Omental fat pad (tissue), 4 donors: ENCODE data around the gene RNU6-8. TPM values are rescaled to one million over a fixed set of nuclear protein-coding genes. Genes with fewer than 3 reads are reported as not detected.

Source experiments
- ATAC-seq: fragments of 150-250 bp; one replicate; pipeline ENCODE4 v1.9.1; 2016; ENCODE audit warnings: mild to moderate bottlenecking, moderate library complexity; ENCODE audit not compliant: low FRiP score
- DNase-seq: peaks from one replicate; pipeline ENCODE4 v3.0.0-alpha.2; 2019; ENCODE audit warnings: low spot score
- small RNA-seq: library from RNA; depleted of rRNA; stranded (forward); fragments of <200 nt; gene quantifications from one replicate; pipeline ENCODE3, GENCODE V24; 2016
- total RNA-seq, 4 donors: library from RNA; depleted of rRNA; stranded (reverse); fragments of >200 nt; gene quantifications; one replicate each; pipeline ENCODE4 v1.1.0, GENCODE V29; 2016
- TF ChIP-seq, protein P1 (sequence below), 3 donors: fragments of 450-650 bp; IDR thresholded peaks; one replicate each; pipeline ENCODE4 v1.5.1; 2016 to 2017; ENCODE audit warnings: antibody characterized with exemption in 3 of 3, mild to moderate bottlenecking in 3 of 3, moderate library complexity in 2 of 3

Gene RNU6-8
- total RNA-seq, 4 donors from 2014 or later, result not detected

DNA sequence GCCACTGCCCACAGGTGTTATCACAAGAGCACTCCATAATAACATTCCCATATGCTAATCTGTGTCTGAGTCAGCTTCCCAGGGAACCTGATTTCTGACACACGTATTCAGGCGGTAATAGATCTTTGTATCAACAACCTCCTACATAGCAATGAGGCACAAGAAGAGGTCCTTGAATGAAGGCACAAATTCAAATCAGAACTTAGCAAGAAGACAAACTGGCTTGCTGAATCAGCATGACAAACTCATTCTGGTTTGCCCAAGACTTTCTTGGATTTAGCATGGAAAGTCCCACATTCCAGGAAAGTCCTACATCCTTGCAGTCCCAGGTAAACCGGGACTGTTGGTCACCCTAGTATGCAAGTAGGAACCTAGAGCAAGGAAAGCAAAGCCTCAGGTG, 35.2 kb downstream of the RNU6-8 start:
- TF ChIP-seq, protein P1, sequence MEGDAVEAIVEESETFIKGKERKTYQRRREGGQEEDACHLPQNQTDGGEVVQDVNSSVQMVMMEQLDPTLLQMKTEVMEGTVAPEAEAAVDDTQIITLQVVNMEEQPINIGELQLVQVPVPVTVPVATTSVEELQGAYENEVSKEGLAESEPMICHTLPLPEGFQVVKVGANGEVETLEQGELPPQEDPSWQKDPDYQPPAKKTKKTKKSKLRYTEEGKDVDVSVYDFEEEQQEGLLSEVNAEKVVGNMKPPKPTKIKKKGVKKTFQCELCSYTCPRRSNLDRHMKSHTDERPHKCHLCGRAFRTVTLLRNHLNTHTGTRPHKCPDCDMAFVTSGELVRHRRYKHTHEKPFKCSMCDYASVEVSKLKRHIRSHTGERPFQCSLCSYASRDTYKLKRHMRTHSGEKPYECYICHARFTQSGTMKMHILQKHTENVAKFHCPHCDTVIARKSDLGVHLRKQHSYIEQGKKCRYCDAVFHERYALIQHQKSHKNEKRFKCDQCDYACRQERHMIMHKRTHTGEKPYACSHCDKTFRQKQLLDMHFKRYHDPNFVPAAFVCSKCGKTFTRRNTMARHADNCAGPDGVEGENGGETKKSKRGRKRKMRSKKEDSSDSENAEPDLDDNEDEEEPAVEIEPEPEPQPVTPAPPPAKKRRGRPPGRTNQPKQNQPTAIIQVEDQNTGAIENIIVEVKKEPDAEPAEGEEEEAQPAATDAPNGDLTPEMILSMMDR (IDR thresholded peaks at IDR 0.05), result no peak
- no peak for ATAC-seq
- no peak for DNase-seq

DNA sequence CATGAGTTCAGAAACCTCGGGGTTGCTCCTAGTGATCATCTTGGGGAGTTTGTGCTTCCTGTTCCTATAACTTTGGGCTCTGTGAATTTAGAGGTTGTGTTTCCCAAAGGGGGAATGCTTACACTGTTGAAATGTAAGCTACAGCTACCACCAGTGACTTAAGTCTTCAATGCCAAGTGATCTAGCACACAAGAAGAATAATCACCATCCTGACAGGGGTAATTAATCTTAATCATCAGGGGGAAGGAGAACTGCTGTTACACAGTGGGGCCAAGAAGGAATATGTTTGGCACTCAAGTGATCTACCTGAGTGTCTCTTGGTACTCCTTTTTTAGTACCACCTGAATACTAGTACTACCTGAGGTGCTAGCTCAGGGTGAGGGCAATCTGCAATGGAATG, 36.1 kb downstream of the RNU6-8 start:
- TF ChIP-seq, protein P1 (IDR thresholded peaks at IDR 0.05), result no peak
- ATAC-seq (no peak), DNase-seq (no peak)

DNA sequence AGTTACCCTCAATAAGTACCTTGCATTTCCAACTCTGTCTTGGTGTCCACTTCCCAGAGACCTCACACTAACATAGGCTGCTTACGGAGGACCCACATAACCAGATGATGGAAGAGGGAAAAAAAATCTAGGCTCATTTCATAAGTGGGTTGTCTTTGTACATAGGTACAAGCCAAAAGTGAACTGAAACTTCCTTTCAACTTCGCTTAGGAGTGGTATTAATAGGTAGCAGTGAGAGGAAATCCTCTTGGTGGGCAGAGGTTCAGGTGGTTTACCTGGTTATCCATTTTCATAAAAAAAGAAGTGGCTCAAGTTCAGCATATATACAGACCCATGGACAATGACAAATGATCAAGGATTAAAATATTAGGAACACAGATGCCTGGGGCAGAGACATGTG, 37.0 kb downstream of the RNU6-8 start:
- ATAC-seq (no peak), DNase-seq (no peak)
- TF ChIP-seq, protein P1 (IDR thresholded peaks at IDR 0.05), result no peak

Small RNAs within 50 kb of the gene (small RNA-seq; reads per million reads assigned to genes)
- gene RNU6-7 (0.39 reads per million), gene RNU6-8 (not detected)

Other genes with a start within 250 kb of the RNU6-8 start
- 100 to 1,000 TPM; 116 to 125 (median 121) TPM for gene ARHGAP5, start 126.0 kb downstream of the RNU6-8 start, total RNA-seq
- gene RNU6-7, start 1.2 kb downstream of the RNU6-8 start, total RNA-seq, result not detected
- gene AKAP6, start 126.0 kb upstream of the RNU6-8 start, total RNA-seq, result 1 to 10 TPM; 3.3 to 8.7 (median 5.2) TPM